ENCODE measurements around the gene PLRG1.

- TF ChIP-seq, protein P1, sequence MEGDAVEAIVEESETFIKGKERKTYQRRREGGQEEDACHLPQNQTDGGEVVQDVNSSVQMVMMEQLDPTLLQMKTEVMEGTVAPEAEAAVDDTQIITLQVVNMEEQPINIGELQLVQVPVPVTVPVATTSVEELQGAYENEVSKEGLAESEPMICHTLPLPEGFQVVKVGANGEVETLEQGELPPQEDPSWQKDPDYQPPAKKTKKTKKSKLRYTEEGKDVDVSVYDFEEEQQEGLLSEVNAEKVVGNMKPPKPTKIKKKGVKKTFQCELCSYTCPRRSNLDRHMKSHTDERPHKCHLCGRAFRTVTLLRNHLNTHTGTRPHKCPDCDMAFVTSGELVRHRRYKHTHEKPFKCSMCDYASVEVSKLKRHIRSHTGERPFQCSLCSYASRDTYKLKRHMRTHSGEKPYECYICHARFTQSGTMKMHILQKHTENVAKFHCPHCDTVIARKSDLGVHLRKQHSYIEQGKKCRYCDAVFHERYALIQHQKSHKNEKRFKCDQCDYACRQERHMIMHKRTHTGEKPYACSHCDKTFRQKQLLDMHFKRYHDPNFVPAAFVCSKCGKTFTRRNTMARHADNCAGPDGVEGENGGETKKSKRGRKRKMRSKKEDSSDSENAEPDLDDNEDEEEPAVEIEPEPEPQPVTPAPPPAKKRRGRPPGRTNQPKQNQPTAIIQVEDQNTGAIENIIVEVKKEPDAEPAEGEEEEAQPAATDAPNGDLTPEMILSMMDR (IDR thresholded peaks at IDR 0.05; ENCODE audit: low read length), result no peak
- TF ChIP-seq EZH2 (IDR thresholded peaks at IDR 0.05; ENCODE audit: borderline replicate concordance, low read length), result no peak
Observed at GRCh38 chr4:154569028-154569427, 18.8 kb upstream of the PLRG1 start.

All from OCI-LY1 (cell line).